Tibial artery (tissue), 4 donors: ENCODE data around the gene SPNS2.

Experiments
- DNase-seq, 2 donors: peaks; one replicate each; pipeline ENCODE4 v3.0.0-alpha.2; 2019
- H3K27ac ChIP-seq, 2 donors: fragments of 200-600 bp; sonication (generic) in 1 of 2; 1 replicate in 1 of 2; 2 replicates in 1 of 2; pipeline ENCODE4 v1.5.1; 2018 to 2019; ENCODE audit warnings: mild to moderate bottlenecking in 1 of 2
- H3K27me3 ChIP-seq, 2 donors: fragments of 200-600 bp; sonication (generic) in 1 of 2; one replicate each; pipeline versions ENCODE4 v1.5.1 to v1.6.0; 2016 to 2019
- H3K36me3 ChIP-seq, 3 donors: fragments of 200-600 bp; sonication (generic) in 2 of 3; one replicate each; pipeline ENCODE4 v1.5.1; 2016 to 2019; ENCODE audit warnings: mild to moderate bottlenecking in 2 of 3
- H3K4me1 ChIP-seq, 4 donors: fragments of 200-600 bp; sonication (generic) in 2 of 4; 1 replicate in 3 of 4; 2 replicates in 1 of 4; pipeline ENCODE4 v1.5.1; 2016 to 2019
- H3K4me3 ChIP-seq, 2 donors: fragments of 200-600 bp; sonication (generic) in 1 of 2; 1 replicate in 1 of 2; 2 replicates in 1 of 2; pipeline ENCODE4 v1.5.1; 2018 to 2019; ENCODE audit warnings: mild to moderate bottlenecking in 2 of 2
- H3K9me3 ChIP-seq, 3 donors: fragments of 200-600 bp; sonication (generic) in 1 of 3; one replicate each; pipeline ENCODE4 v1.5.1; 2016 to 2019
- intact Hi-C: fragments of 100-400 bp; cut with DNase I; formaldehyde crosslinking; loops from one replicate; pipeline ENCODE4 v1.15.0; 2023; ENCODE audit warnings: low total_unique reads
- TF ChIP-seq, protein P1 (sequence below), 2 experiments: fragments of 200-600 bp in 1 of 2; fragments of 450-650 bp in 1 of 2; IDR thresholded peaks; one replicate each; pipeline ENCODE4 v1.5.1; 2017 to 2019; ENCODE audit warnings: antibody characterized with exemption in 2 of 2, mild to moderate bottlenecking in 1 of 2, moderate library complexity in 1 of 2

The SPNS2 gene

DNA sequence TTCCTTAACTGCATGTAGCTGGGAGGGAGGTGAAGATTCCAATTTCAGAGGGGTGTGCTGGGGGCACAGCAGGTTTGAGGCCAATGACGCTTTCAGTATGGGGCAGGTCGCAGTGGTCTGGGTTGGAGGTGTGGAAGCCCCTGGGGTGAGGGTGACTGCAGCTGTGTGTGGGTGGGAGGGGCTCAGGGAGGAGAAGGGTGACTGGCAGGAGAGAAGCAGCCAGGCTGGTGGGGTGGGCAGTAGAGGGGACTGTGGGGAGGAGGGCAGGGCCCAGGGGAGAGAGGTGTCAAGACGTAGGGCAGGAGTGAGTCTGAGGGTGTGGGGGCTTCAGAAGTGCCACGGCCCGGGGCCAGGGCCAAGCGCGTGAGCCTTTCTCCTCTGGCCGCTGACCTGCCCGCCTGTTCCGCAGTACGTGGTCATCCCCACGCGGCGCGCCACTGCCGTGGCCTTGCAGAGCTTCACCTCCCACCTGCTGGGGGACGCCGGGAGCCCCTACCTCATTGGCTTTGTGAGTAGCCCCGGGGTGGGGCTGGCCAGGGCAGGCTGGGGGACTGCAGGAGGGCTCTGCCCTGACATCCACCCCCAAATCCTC lies 37.1 kb downstream of the SPNS2 start:
- Histone ChIP-seq H3K27me3 (peaks cover 0 to 6% of the 10 kb centered on the region in 2 donors), H3K9me3 (no peaks in the 10 kb centered on the region), H3K4me3 (no peak overlapping the region), H3K4me1 (peaks cover 10 to 58% (median 32%) of the 10 kb centered on the region in 4 donors), H3K36me3 (peaks cover 0 to 32% (median 24%) of the 10 kb centered on the region in 3 donors), H3K27ac (peak overlapping the region in 1 of 2 donors; percentile 77)
- TF ChIP-seq, protein P1, sequence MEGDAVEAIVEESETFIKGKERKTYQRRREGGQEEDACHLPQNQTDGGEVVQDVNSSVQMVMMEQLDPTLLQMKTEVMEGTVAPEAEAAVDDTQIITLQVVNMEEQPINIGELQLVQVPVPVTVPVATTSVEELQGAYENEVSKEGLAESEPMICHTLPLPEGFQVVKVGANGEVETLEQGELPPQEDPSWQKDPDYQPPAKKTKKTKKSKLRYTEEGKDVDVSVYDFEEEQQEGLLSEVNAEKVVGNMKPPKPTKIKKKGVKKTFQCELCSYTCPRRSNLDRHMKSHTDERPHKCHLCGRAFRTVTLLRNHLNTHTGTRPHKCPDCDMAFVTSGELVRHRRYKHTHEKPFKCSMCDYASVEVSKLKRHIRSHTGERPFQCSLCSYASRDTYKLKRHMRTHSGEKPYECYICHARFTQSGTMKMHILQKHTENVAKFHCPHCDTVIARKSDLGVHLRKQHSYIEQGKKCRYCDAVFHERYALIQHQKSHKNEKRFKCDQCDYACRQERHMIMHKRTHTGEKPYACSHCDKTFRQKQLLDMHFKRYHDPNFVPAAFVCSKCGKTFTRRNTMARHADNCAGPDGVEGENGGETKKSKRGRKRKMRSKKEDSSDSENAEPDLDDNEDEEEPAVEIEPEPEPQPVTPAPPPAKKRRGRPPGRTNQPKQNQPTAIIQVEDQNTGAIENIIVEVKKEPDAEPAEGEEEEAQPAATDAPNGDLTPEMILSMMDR (IDR thresholded peaks at IDR 0.05): no peak
- no peak for DNase-seq
- intact Hi-C loops: no loop called here

DNA sequence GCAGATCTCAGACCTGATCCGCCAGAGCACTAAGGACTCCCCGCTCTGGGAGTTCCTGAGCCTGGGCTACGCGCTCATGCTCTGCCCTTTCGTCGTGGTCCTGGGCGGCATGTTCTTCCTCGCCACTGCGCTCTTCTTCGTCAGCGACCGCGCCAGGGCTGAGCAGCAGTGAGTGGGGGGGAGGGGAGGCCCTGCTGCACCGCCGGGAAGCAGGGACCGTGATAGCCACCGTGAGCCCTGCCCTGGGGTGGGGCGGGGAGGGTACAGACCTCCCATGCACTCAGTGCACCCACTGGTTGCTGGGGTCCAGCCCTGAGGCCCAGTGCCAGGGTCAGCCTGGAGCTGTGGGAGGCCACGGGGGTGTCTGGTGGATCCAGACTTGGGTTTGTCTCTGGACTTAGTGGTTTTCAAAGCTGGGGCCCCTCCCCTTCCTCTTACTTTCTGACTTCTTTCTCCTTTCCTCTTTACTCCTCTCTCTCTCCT lies 37.6 kb downstream of the SPNS2 start:
- peaks cover 0 to 6% of the 10 kb centered on the region in 2 donors for H3K27me3 ChIP-seq
- intact Hi-C loops: no loop called here
- peaks cover 10 to 58% (median 32%) of the 10 kb centered on the region in 4 donors for H3K4me1 ChIP-seq
- no peaks in the 10 kb centered on the region for H3K9me3 ChIP-seq
- peaks cover 0 to 37% (median 29%) of the 10 kb centered on the region in 3 donors for H3K36me3 ChIP-seq
- DNase-seq: no peak
- H3K4me3 ChIP-seq: no peak overlapping the region
- H3K27ac ChIP-seq: peak overlapping the region; percentile 58 to 77
- TF ChIP-seq, protein P1 (IDR thresholded peaks at IDR 0.05): no peak

DNA sequence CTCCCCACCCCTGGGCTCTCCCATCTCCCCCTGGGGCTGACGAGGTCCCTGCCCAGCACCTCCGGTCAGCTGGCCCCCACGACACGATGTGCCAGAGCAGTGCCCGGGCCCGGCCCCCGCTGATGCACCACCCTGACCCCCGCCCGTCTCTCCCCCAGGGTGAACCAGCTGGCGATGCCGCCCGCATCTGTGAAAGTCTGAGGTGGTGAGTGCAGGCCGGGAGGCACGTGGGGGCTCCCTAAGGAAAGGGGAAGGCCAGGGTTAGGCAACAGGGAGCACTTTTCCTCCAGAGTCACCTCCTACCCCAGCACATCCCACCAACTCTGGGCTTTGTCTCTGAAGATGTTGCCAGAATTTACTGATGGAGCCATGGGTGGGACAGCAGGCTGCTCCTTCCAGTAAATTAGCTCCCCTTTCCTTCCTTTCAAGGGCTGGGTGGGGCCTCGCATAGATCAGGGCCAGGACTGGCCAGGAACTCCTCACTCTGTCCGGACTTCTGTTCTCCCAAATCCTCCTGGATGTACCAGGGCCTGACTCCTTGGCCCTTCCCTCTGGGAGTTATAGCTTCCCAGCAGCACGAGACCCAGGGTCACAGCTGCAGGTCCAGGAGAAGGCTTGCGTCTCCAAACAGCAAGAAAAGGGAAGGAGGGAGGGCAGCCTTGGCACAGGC lies 38.2 kb downstream of the SPNS2 start:
- Histone ChIP-seq H3K4me3 (no peak overlapping the region), H3K9me3 (no peaks in the 10 kb centered on the region), H3K27me3 (peaks cover 0 to 6% of the 10 kb centered on the region in 2 donors), H3K4me1 (peaks cover 10 to 62% (median 32%) of the 10 kb centered on the region in 4 donors), H3K36me3 (peaks cover 4 to 43% (median 34%) of the 10 kb centered on the region in 3 donors), H3K27ac (peak overlapping the region; percentile 58 to 77)
- intact Hi-C loops: no loop called here
- TF ChIP-seq, protein P1 (IDR thresholded peaks at IDR 0.05): no peak
- DNase-seq: peak in 1 of 2 donors; percentile 66

DNA sequence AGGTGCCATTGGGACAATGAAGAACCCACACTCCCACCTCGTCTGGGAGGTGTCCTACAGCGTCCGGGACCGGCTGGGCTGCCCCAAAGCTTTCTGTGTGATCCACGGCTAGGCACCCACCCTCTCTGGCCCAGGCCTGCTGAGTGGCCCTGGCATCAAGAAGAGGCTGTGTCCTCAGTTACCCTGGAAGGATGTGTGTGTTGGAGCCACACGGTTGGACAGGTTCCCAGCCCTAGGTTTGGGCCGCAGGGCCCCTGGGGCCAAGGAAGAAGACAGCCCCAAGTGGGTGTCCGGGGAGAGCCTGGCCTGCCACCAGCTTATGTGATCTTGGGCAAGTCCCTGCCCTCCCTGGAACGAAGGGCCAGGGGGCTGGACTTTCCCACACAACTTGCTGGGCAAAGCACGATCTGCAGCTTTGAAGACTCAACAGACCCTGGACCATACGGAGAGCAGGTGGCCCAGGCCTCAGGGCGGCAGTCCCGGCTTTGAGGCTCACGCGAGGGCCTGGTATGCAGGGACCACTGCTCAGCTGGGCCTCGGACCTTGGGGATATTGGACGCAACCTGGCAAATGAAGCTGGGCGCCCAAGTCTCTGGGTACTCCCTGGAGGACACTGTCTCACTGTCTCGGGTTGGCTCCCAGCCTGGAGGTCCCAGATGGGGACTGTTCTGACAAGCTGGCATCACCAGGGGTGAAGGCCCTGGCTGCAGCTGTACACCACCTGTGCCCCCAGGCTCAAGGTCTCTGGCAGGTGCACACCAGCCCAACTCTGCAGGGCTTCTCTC lies 39.0 kb downstream of the SPNS2 start:
- Histone ChIP-seq H3K27ac (peak overlapping the region; percentile 58 to 77), H3K4me1 (peaks cover 10 to 66% (median 32%) of the 10 kb centered on the region in 4 donors), H3K27me3 (peaks cover 0 to 6% of the 10 kb centered on the region in 2 donors), H3K9me3 (no peaks in the 10 kb centered on the region), H3K36me3 (peaks cover 11 to 51% (median 41%) of the 10 kb centered on the region in 3 donors), H3K4me3 (no peak overlapping the region)
- TF ChIP-seq, protein P1 (IDR thresholded peaks at IDR 0.05): no peak
- intact Hi-C loops: no loop called here
- no peak for DNase-seq

DNA sequence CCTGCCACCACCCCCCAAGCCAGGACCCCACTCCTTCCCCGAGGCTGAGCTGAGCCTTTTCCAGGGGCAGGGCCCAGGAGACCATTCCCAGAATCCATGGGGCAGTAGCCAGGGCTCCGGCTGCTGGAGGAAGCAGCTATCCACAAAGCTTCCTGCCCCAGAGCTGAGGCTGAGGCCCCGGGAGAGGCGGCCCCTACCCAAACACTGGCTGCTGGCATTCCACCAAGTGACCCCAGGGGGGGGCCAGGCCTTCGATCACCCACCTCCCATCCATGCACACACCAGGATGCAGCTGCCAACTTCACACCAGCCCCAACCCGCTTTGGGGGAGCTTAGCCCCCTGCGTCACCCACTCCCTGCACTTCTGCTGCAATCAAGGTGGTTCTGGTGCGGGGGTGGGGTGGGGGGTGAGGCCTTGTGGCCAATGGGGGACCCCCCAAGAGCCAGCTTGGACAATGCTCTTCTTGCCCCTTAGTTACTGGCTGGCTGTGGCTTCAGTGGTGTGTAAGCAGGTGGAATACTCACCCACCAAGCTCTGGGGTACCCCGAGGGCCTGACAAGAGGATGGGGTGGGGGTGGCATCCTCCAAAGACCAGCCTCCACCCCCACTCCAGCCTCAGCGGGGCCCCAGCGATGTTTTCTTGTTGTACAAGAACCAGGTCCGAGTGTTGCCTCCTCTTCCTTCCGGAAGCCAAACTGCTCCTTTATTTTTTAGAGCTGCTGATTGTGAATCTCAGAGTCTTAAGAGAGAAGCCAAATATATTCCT lies 39.7 kb downstream of the SPNS2 start:
- Histone ChIP-seq H3K27ac (peak overlapping the region; percentile 58 to 77), H3K36me3 (peaks cover 17 to 58% (median 49%) of the 10 kb centered on the region in 3 donors), H3K27me3 (peaks cover 0 to 4% of the 10 kb centered on the region in 2 donors), H3K9me3 (no peaks in the 10 kb centered on the region), H3K4me1 (peaks cover 10 to 66% (median 32%) of the 10 kb centered on the region in 4 donors), H3K4me3 (no peak overlapping the region)
- TF ChIP-seq, protein P1 (IDR thresholded peaks at IDR 0.05): no peak
- intact Hi-C loops: no loop called here
- DNase-seq: no peak
